ENCODE data around the gene PEBP1. TPM values are rescaled to one million over a fixed set of nuclear protein-coding genes. Genes with fewer than 3 reads are reported as not detected.

PEBP1 gene
- total RNA-seq, 1 experiment from 2014 or later = 189 TPM

DNA sequence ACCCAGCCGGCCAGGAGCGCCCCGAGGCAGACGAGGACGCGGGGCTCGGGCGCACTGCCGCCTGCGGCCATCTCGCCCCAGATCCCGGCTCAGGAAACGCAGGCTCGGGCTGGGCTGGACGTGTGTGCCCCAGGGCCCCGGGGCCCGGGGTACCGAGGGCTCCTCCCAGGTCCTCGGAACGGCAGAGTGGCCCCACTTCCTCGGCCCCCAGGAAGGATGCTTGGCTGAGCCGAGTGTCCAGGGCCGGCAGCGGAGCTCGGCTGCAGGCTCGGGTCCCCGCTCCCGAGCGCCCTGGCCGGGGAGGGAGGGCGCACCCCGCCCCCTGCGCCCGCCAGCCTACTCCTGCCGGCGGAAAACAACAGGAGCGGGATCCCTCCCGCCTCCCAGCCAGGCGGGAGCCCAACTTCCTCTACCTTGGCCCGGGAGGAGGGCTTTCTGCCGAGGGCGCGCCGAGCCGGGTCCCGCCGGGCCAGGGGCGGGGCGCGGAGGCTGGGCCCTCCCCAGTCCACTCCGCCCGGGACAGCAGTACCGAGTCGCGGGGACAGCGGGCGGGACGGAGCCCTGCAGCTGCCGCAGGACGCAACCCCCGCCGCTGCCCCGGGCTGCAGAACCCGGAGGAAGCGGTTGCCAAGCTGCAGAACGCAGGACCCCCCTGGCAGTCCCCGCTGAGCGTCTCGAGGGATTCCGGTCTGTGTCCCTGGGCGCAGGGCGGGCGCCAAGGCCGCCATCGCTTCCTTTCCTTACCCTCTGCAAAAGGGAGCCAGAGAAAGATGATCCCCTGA, 32.1 kb upstream of the PEBP1 start, which contains the start of gene VSIG10:
Gene VSIG10, minus strand, starts transcription at position 411 of the 782 bp plus-strand sequence. Its CDS starts 340 bp downstream, at position 71.
- Histone ChIP-seq H2AFZ (peak within 1 kb of the TSS; percentile 84), H3K36me3 (ENCODE audit: low read depth) (no peaks in the 10 kb centered on the region), H3K4me3 (peak within 1 kb of the TSS; percentile 81), H3K79me2 (ENCODE audit: low read depth) (0 out of 2 replicates have a peak, but pooled peaks cover 5% of the 10 kb centered on the region), H3K27me3 (ENCODE audit: insufficient read depth, low read depth) (no peaks in the 10 kb centered on the region), H3F3A (ENCODE audit: insufficient read depth, low read depth) (peaks cover 18% of the 10 kb centered on the region; the same call in 1 of the 2 replicates), H3K9me2 (ENCODE audit: insufficient read depth) (no peaks in the 10 kb centered on the region), H3K9me3 (ENCODE audit: insufficient read depth, low read depth) (no peaks in the 10 kb centered on the region), H3K4me2 (peak within 1 kb of the TSS; percentile 91), H4K20me1 (ENCODE audit: insufficient read depth) (no peaks in the 10 kb centered on the region), H3K27ac (0 out of 2 replicates have a peak within 1 kb of the TSS, but pooled peaks have one; percentile 2), H3K4me1 (replicated peaks; ENCODE audit: insufficient read depth) (peaks cover 18% of the 10 kb centered on the region)
- no peak for TF ChIP-seq EZH2 (IDR thresholded peaks at IDR 0.05; ENCODE audit: low read depth)
- TF ChIP-seq, protein P1, sequence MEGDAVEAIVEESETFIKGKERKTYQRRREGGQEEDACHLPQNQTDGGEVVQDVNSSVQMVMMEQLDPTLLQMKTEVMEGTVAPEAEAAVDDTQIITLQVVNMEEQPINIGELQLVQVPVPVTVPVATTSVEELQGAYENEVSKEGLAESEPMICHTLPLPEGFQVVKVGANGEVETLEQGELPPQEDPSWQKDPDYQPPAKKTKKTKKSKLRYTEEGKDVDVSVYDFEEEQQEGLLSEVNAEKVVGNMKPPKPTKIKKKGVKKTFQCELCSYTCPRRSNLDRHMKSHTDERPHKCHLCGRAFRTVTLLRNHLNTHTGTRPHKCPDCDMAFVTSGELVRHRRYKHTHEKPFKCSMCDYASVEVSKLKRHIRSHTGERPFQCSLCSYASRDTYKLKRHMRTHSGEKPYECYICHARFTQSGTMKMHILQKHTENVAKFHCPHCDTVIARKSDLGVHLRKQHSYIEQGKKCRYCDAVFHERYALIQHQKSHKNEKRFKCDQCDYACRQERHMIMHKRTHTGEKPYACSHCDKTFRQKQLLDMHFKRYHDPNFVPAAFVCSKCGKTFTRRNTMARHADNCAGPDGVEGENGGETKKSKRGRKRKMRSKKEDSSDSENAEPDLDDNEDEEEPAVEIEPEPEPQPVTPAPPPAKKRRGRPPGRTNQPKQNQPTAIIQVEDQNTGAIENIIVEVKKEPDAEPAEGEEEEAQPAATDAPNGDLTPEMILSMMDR (conservative IDR thresholded peaks at IDR 0.05) = no peak
- CTCF ChIA-PET = interaction anchor here (0.6 kb wide), 1 partner anchor 199 kb away, joined by 7 read pairs; no protein-coding TSS in a partner anchor
- POLR2A ChIA-PET (ENCODE audit: unreplicated experiment) = interaction anchor here (0.6 kb wide), 2 partner anchors 42 to 114 kb away, joined by 3 read pairs; no protein-coding TSS in a partner anchor
- no TSS peak for BruUV-seq (replicated peaks)
- intact Hi-C loops (cut with micrococcal nuclease; ENCODE audit: unreplicated experiment) = loop anchor here (1.0 to 2.0 kb wide), 2 partner anchors 41 to 51 kb away; no protein-coding TSS in a partner anchor
- peak; percentile 49 to 82 for DNase-seq

DNA sequence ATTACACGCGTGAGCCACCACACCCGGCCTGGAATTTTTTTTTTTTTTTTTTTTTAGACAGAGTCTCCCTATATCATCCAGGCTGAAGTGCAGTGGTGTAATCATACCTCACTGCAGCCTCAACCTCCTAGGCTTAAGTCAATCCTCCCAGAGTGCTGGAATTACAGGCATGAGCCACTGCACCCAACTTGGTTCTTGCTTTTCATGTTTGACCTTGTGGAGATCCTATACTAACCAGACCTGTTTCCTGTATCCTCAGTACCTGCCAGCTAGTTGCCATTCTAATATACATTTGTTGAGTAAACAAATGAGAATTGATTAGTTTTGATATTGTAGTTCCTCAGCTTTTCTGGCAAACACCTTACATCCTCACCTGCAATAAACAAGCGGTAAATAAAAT, 28.9 kb upstream of the PEBP1 start:
- POLR2A ChIA-PET (ENCODE audit: unreplicated experiment) = no interaction called here
- H3K27ac ChIP-seq = no peak overlapping the region

DNA sequence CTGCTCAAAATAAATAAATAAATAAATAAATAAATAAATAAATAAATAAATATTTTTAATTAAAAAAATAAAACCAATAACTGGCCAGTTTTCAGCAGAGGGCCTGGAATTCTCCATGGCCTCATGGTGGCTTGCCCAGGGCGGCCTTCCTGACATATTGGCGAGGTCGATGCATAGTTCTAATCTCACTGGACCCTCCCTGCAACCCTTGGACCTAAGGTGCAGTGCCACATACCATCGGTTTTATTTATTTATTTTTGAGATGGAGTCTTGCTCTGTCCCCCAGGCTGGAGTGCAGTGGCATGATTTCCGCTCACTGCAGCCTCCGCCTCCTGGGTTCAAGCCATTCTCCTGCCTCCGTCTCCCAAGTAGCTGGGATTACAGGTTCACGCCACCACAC, 28.2 kb upstream of the PEBP1 start:
- no peak overlapping the region for H3K4me2 ChIP-seq
- H3K4me1 ChIP-seq (replicated peaks; ENCODE audit: insufficient read depth) = peaks cover 2% of the 10 kb centered on the region
- H3K27me3 ChIP-seq (ENCODE audit: insufficient read depth, low read depth) = no peaks in the 10 kb centered on the region
- TF ChIP-seq, protein P1 (conservative IDR thresholded peaks at IDR 0.05) = no peak
- TF ChIP-seq EZH2 (IDR thresholded peaks at IDR 0.05; ENCODE audit: low read depth) = no peak
- peaks cover 2% of the 10 kb centered on the region; the same call in 1 of the 2 replicates for H3F3A ChIP-seq (ENCODE audit: insufficient read depth, low read depth)
- H3K9me3 ChIP-seq (ENCODE audit: insufficient read depth, low read depth) = no peaks in the 10 kb centered on the region
- POLR2A ChIA-PET (ENCODE audit: unreplicated experiment) = no interaction called here
- no peak for DNase-seq
- BruUV-seq (replicated peaks) = no TSS peak
- H4K20me1 ChIP-seq (ENCODE audit: insufficient read depth) = no peaks in the 10 kb centered on the region
- no peak overlapping the region for H2AFZ ChIP-seq
- CTCF ChIA-PET = no interaction called here
- no peaks in the 10 kb centered on the region for H3K9me2 ChIP-seq (ENCODE audit: insufficient read depth)
- H3K27ac ChIP-seq = no peak overlapping the region
- intact Hi-C loops (cut with micrococcal nuclease; ENCODE audit: unreplicated experiment) = no loop called here
- no peaks in the 10 kb centered on the region for H3K79me2 ChIP-seq (ENCODE audit: low read depth)
- no peaks in the 10 kb centered on the region for H3K36me3 ChIP-seq (ENCODE audit: low read depth)
- no peak overlapping the region for H3K4me3 ChIP-seq

More for the DNA sequence above, 28.9 kb upstream of the PEBP1 start:
- peak in 1 of 2 experiments; percentile 53 for DNase-seq
- H4K20me1 ChIP-seq (ENCODE audit: insufficient read depth) = no peaks in the 10 kb centered on the region
- no peaks in the 10 kb centered on the region for H3K9me2 ChIP-seq (ENCODE audit: insufficient read depth)
- intact Hi-C loops (cut with micrococcal nuclease; ENCODE audit: unreplicated experiment) = no loop called here
- peaks cover 7% of the 10 kb centered on the region; the same call in 1 of the 2 replicates for H3F3A ChIP-seq (ENCODE audit: insufficient read depth, low read depth)
- peaks cover 9% of the 10 kb centered on the region for H3K4me1 ChIP-seq (replicated peaks; ENCODE audit: insufficient read depth)
- no peaks in the 10 kb centered on the region for H3K79me2 ChIP-seq (ENCODE audit: low read depth)
- H3K9me3 ChIP-seq (ENCODE audit: insufficient read depth, low read depth) = no peaks in the 10 kb centered on the region
- H2AFZ ChIP-seq = no peak overlapping the region
- TF ChIP-seq EZH2 (IDR thresholded peaks at IDR 0.05; ENCODE audit: low read depth) = no peak
- TF ChIP-seq, protein P1 (conservative IDR thresholded peaks at IDR 0.05) = no peak
- CTCF ChIA-PET = no interaction called here
- BruUV-seq (replicated peaks) = no TSS peak
- H3K4me3 ChIP-seq = no peak overlapping the region
- H3K36me3 ChIP-seq (ENCODE audit: low read depth) = no peaks in the 10 kb centered on the region
- H3K4me2 ChIP-seq = no peak overlapping the region
- no peaks in the 10 kb centered on the region for H3K27me3 ChIP-seq (ENCODE audit: insufficient read depth, low read depth)

Data from PC-9 (cell line).